ENCODE results near the gene PRM1. TPM values are rescaled to one million over a fixed set of nuclear protein-coding genes. Genes with fewer than 3 reads are reported as not detected.

PRM1 gene
- total and polyA plus RNA-seq, 2 of the 13 experiments (the other 11 are each of a cell fraction or from before 2014, with no cell fraction given): not detected

DNA sequence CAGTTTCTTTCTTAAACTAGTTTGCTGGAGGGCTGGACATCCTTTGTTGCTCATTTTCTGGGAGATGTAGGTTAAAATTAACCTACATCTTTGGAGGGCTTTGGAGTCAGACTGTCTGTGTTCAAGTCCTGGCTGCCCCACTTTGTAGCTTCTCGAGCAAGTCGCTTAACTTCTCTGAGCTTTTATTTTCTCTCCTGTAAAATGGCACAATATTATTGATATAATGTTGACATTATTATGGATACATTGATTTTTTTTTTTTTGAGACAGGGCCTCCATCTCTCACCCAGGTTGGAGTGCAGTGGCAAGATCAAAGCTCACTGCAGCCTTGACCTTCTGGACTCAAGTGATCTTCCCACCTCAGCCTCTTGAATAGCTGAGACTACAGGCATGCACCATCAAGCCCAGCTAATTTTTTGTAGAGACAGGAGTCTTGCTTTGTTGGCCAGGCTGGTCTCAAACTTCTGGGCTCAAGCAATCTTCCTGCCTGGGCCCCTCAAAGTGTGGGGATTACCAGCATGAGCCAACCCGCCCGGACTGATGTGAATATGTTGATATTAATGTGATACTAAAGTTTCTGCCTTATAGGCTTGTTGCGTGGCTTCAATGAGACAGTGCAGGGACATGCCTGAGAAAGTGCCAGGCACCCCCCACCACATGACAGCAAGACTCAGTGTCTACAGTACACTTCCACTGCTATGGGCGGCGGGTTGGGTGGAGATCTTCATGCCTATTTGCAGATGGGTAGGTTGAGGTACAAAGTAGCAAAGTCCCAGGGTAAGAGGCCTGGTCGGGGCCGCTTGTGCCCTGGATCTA, 32.6 kb upstream of the PRM1 start (continued):
- TF ChIP-seq FOXJ3 (CRISPR knock-in tag; IDR thresholded peaks at IDR 0.05; ENCODE audit: borderline replicate concordance): no peak
- TF ChIP-seq TCF7 (IDR thresholded peaks at IDR 0.05; ENCODE audit: low read depth): peak; percentile 64
- TF ChIP-seq ZNF160 (CRISPR knock-in tag; IDR thresholded peaks at IDR 0.05): no peak
- no peak for TF ChIP-seq EEA1 (CRISPR knock-in tag; IDR thresholded peaks at IDR 0.05; ENCODE audit: borderline replicate concordance)
- TF ChIP-seq ZNF839 (CRISPR knock-in tag; IDR thresholded peaks at IDR 0.05; ENCODE audit: borderline replicate concordance): no peak
- TF ChIP-seq PLRG1 (conservative IDR thresholded peaks at IDR 0.05): no peak
- TF ChIP-seq MTF1 (CRISPR knock-in tag; IDR thresholded peaks at IDR 0.05): no peak
- 0 out of 2 replicates have a peak, but pooled peaks have one; percentile 10 for TF ChIP-seq NAIF1 (CRISPR knock-in tag; IDR thresholded peaks at IDR 0.05; ENCODE audit: borderline replicate concordance)
- no peak for TF ChIP-seq TEAD3 (CRISPR knock-in tag; optimal IDR thresholded peaks at IDR 0.05; ENCODE audit: borderline replicate concordance)
- TF ChIP-seq NFIB (CRISPR knock-in tag; IDR thresholded peaks at IDR 0.05; ENCODE audit: borderline replicate concordance): no peak
- TF ChIP-seq, protein P1, sequence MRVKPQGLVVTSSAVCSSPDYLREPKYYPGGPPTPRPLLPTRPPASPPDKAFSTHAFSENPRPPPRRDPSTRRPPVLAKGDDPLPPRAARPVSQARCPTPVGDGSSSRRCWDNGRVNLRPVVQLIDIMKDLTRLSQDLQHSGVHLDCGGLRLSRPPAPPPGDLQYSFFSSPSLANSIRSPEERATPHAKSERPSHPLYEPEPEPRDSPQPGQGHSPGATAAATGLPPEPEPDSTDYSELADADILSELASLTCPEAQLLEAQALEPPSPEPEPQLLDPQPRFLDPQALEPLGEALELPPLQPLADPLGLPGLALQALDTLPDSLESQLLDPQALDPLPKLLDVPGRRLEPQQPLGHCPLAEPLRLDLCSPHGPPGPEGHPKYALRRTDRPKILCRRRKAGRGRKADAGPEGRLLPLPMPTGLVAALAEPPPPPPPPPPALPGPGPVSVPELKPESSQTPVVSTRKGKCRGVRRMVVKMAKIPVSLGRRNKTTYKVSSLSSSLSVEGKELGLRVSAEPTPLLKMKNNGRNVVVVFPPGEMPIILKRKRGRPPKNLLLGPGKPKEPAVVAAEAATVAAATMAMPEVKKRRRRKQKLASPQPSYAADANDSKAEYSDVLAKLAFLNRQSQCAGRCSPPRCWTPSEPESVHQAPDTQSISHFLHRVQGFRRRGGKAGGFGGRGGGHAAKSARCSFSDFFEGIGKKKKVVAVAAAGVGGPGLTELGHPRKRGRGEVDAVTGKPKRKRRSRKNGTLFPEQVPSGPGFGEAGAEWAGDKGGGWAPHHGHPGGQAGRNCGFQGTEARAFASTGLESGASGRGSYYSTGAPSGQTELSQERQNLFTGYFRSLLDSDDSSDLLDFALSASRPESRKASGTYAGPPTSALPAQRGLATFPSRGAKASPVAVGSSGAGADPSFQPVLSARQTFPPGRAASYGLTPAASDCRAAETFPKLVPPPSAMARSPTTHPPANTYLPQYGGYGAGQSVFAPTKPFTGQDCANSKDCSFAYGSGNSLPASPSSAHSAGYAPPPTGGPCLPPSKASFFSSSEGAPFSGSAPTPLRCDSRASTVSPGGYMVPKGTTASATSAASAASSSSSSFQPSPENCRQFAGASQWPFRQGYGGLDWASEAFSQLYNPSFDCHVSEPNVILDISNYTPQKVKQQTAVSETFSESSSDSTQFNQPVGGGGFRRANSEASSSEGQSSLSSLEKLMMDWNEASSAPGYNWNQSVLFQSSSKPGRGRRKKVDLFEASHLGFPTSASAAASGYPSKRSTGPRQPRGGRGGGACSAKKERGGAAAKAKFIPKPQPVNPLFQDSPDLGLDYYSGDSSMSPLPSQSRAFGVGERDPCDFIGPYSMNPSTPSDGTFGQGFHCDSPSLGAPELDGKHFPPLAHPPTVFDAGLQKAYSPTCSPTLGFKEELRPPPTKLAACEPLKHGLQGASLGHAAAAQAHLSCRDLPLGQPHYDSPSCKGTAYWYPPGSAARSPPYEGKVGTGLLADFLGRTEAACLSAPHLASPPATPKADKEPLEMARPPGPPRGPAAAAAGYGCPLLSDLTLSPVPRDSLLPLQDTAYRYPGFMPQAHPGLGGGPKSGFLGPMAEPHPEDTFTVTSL (CRISPR knock-in tag; IDR thresholded peaks at IDR 0.05; ENCODE audit: borderline replicate concordance): no peak
- TF ChIP-seq DPF2 (CRISPR knock-in tag; IDR thresholded peaks at IDR 0.05; ENCODE audit: borderline replicate concordance, low read depth): no peak
- no peak for TF ChIP-seq THAP11 (CRISPR knock-in tag; IDR thresholded peaks at IDR 0.05)
- TF ChIP-seq ZKSCAN5 (CRISPR knock-in tag; IDR thresholded peaks at IDR 0.05): no peak
- TF ChIP-seq SAFB2 (CRISPR knock-in tag; IDR thresholded peaks at IDR 0.05; ENCODE audit: borderline replicate concordance, low read depth): no peak
- no peak for TF ChIP-seq HCFC1 (IDR thresholded peaks at IDR 0.05; ENCODE audit: low read depth, low read length)
- no peak for TF ChIP-seq ZNF546 (CRISPR knock-in tag; conservative IDR thresholded peaks at IDR 0.05)
- TF ChIP-seq RNF2 (conservative IDR thresholded peaks at IDR 0.05; ENCODE audit: low read depth): no peak
- TF ChIP-seq ZSCAN12 (CRISPR knock-in tag; IDR thresholded peaks at IDR 0.05): no peak
- no peak for TF ChIP-seq SATB2 (CRISPR knock-in tag; IDR thresholded peaks at IDR 0.05)
- no peak for TF ChIP-seq ZNF550 (CRISPR knock-in tag; IDR thresholded peaks at IDR 0.05; ENCODE audit: borderline replicate concordance)
- TF ChIP-seq, protein P2, sequence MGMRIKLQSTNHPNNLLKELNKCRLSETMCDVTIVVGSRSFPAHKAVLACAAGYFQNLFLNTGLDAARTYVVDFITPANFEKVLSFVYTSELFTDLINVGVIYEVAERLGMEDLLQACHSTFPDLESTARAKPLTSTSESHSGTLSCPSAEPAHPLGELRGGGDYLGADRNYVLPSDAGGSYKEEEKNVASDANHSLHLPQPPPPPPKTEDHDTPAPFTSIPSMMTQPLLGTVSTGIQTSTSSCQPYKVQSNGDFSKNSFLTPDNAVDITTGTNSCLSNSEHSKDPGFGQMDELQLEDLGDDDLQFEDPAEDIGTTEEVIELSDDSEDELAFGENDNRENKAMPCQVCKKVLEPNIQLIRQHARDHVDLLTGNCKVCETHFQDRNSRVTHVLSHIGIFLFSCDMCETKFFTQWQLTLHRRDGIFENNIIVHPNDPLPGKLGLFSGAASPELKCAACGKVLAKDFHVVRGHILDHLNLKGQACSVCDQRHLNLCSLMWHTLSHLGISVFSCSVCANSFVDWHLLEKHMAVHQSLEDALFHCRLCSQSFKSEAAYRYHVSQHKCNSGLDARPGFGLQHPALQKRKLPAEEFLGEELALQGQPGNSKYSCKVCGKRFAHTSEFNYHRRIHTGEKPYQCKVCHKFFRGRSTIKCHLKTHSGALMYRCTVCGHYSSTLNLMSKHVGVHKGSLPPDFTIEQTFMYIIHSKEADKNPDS (CRISPR knock-in tag; IDR thresholded peaks at IDR 0.05): no peak
- TF ChIP-seq ZNF451 (CRISPR knock-in tag; IDR thresholded peaks at IDR 0.05): no peak
- no peak for TF ChIP-seq ZNF543 (CRISPR knock-in tag; IDR thresholded peaks at IDR 0.05)
- TF ChIP-seq MXD4 (CRISPR knock-in tag; IDR thresholded peaks at IDR 0.05): no peak
